Gastrocnemius medialis (tissue), 4 donors: ENCODE data around the gene SLC66A2. TPM values are rescaled to one million over a fixed set of nuclear protein-coding genes. Genes with fewer than 3 reads are reported as not detected.

ENCODE experiments used
- ATAC-seq, 2 donors: fragments of 150-250 bp; one replicate each; pipeline ENCODE4 v1.9.1; 2016
- DNase-seq, 2 donors: peaks; one replicate each; pipeline ENCODE4 v3.0.0-alpha.2; 2019
- H3K27ac ChIP-seq, 4 donors: fragments of 200-600 bp; sonication (generic); 1 replicate in 1 of 4; 2 replicates in 3 of 4; pipeline ENCODE4 v1.5.1; 2016 to 2018; ENCODE audit warnings: mild to moderate bottlenecking in 2 of 4, moderate library complexity in 1 of 4
- H3K27me3 ChIP-seq, 3 donors: fragments of 200-600 bp; sonication (generic) in 2 of 3; 1 replicate in 1 of 3; 2 replicates in 2 of 3; pipeline versions ENCODE4 v1.5.1 to v1.6.0; 2016 to 2019; ENCODE audit warnings: mild to moderate bottlenecking in 1 of 3, moderate library complexity in 1 of 3
- H3K36me3 ChIP-seq, 2 donors: fragments of 200-600 bp; sonication (generic) in 1 of 2; one replicate each; pipeline ENCODE4 v1.5.1; 2017 to 2018
- H3K4me1 ChIP-seq, 2 donors: fragments of 200-600 bp; sonication (generic) in 1 of 2; one replicate each; pipeline ENCODE4 v1.5.1; 2016 to 2017; ENCODE audit warnings: mild to moderate bottlenecking in 2 of 2
- H3K4me3 ChIP-seq, 4 donors: fragments of 200-600 bp; sonication (generic) in 3 of 4; 1 replicate in 1 of 4; 2 replicates in 3 of 4; pipeline ENCODE4 v1.5.1; 2016 to 2019; ENCODE audit warnings: mild to moderate bottlenecking in 2 of 4
- H3K9me3 ChIP-seq, 3 donors: fragments of 200-600 bp; sonication (generic) in 2 of 3; 1 replicate in 1 of 3; 2 replicates in 2 of 3; pipeline ENCODE4 v1.5.1; 2016 to 2019
- POLR2A ChIP-seq, 2 donors: fragments of 450-650 bp; IDR thresholded peaks; one replicate each; pipeline ENCODE4 v1.6.1; 2017; ENCODE audit warnings: antibody characterized with exemption in 2 of 2, mild to moderate bottlenecking in 2 of 2, moderate library complexity in 2 of 2
- in situ Hi-C, 4 donors: fragments of 200-750 bp; cut with MboI; loops; one replicate each; pipeline versions ENCODE4 v1.15.0 to v1.8.0; 2017; ENCODE audit warnings: low sequenced_read_pairs in 4 of 4
- intact Hi-C: fragments of 100-400 bp; cut with DNase I; formaldehyde crosslinking; loops from one replicate; pipeline ENCODE4 v1.15.1; 2023; ENCODE audit warnings: low total_unique reads
- total RNA-seq, 4 donors: library from RNA; depleted of rRNA; stranded (reverse); fragments of >200 nt; gene quantifications; one replicate each; pipeline versions ENCODE4 v1.1.0 to v1.2.3, GENCODE V29; 2016
- TF ChIP-seq, protein P1 (sequence below), 5 experiments: fragments of 450-650 bp in 3 of 5; fragments of 200-600 bp in 2 of 5; sonication (generic) in 2 of 5; IDR thresholded peaks in 4 of 5; conservative IDR thresholded peaks in 1 of 5; 1 replicate in 4 of 5; 2 replicates in 1 of 5; pipeline ENCODE4 v1.5.1; 2016 to 2019; ENCODE audit warnings: antibody characterized with exemption in 5 of 5, mild to moderate bottlenecking in 3 of 5, moderate library complexity in 3 of 5

SLC66A2 gene
- total RNA-seq, 4 donors from 2014 or later = 43.3 to 121 (median 107) TPM

- in situ Hi-C loops (loop anchor here in 1 of 4 donors (10.0 kb wide), 1 partner anchor 50 kb away; the partner anchor contains the start of gene RBFA), intact Hi-C loops (loop anchor here (5.0 kb wide), 1 partner anchor 308 kb away; the partner anchor contains the start of gene CTDP1)
- H3K4me3 ChIP-seq = no peak overlapping the region
- TF ChIP-seq POLR2A (IDR thresholded peaks at IDR 0.05) = no peak
- TF ChIP-seq, protein P1, sequence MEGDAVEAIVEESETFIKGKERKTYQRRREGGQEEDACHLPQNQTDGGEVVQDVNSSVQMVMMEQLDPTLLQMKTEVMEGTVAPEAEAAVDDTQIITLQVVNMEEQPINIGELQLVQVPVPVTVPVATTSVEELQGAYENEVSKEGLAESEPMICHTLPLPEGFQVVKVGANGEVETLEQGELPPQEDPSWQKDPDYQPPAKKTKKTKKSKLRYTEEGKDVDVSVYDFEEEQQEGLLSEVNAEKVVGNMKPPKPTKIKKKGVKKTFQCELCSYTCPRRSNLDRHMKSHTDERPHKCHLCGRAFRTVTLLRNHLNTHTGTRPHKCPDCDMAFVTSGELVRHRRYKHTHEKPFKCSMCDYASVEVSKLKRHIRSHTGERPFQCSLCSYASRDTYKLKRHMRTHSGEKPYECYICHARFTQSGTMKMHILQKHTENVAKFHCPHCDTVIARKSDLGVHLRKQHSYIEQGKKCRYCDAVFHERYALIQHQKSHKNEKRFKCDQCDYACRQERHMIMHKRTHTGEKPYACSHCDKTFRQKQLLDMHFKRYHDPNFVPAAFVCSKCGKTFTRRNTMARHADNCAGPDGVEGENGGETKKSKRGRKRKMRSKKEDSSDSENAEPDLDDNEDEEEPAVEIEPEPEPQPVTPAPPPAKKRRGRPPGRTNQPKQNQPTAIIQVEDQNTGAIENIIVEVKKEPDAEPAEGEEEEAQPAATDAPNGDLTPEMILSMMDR (IDR thresholded peaks at IDR 0.05 in 4 of 5, conservative IDR thresholded peaks at IDR 0.05 in 1 of 5) = no peak
- DNase-seq (no peak), ATAC-seq (no peak)
- no peaks in the 10 kb centered on the region for H3K36me3 ChIP-seq
- no peaks in the 10 kb centered on the region for H3K9me3 ChIP-seq
- no peak overlapping the region for H3K27ac ChIP-seq
- H3K27me3 ChIP-seq = no peaks in the 10 kb centered on the region
- peaks cover 15 to 35% of the 10 kb centered on the region in 2 donors for H3K4me1 ChIP-seq
These were observed 33.7 kb upstream of the SLC66A2 start for GRCh38 chr18:79985172-79985571.

GRCh38 chr18:79983793-79984192 lies 32.3 kb upstream of the SLC66A2 start:
- DNase-seq = no peak
- H3K36me3 ChIP-seq = no peaks in the 10 kb centered on the region
- H3K4me1 ChIP-seq = peaks cover 15 to 28% of the 10 kb centered on the region in 2 donors
- no peak overlapping the region for H3K27ac ChIP-seq
- no peaks in the 10 kb centered on the region for H3K27me3 ChIP-seq
- in situ Hi-C loops = loop anchor here in 1 of 4 donors (10.0 kb wide), 1 partner anchor 51 kb away; the partner anchor contains the start of gene RBFA
- ATAC-seq = no peak
- no peak overlapping the region for H3K4me3 ChIP-seq
- intact Hi-C loops = no loop called here
- no peaks in the 10 kb centered on the region for H3K9me3 ChIP-seq
- TF ChIP-seq POLR2A (IDR thresholded peaks at IDR 0.05) = no peak
- TF ChIP-seq, protein P1 (IDR thresholded peaks at IDR 0.05 in 4 of 5, conservative IDR thresholded peaks at IDR 0.05 in 1 of 5) = no peak

DNA sequence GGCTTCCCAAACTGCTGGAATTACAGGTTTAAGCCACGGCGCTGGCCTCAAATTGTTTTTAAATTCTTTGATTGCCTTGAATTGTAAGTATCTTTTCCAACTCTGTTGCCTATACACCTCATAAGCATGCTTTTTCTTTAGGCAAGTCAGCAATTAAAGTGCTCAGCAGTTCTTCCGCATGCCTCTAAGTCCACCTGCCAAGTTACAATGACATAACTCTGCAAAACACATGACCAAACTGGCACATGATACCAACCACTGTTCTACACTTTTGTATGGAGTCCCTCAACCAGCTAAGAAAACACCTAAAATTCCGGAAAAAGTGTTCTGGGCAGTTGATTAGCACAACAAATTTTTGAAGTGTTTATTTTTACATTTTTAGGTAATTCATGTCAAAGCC lies 31.8 kb upstream of the SLC66A2 start:
- no peaks in the 10 kb centered on the region for H3K36me3 ChIP-seq
- peaks cover 18 to 28% of the 10 kb centered on the region in 2 donors for H3K4me1 ChIP-seq
- TF ChIP-seq, protein P1 (IDR thresholded peaks at IDR 0.05 in 4 of 5, conservative IDR thresholded peaks at IDR 0.05 in 1 of 5) = no peak
- no peak for TF ChIP-seq POLR2A (IDR thresholded peaks at IDR 0.05)
- ATAC-seq = no peak
- no peaks in the 10 kb centered on the region for H3K9me3 ChIP-seq
- H3K27me3 ChIP-seq = no peaks in the 10 kb centered on the region
- no peak overlapping the region for H3K27ac ChIP-seq
- DNase-seq = no peak
- no peak overlapping the region for H3K4me3 ChIP-seq
- in situ Hi-C loops (loop anchor here in 1 of 4 donors (10.0 kb wide), 1 partner anchor 52 kb away; the partner anchor contains the start of gene RBFA), intact Hi-C loops (no loop called here)

- Histone ChIP-seq H3K4me1 (peaks cover 23 to 30% of the 10 kb centered on the region in 2 donors), H3K36me3 (no peaks in the 10 kb centered on the region), H3K9me3 (no peaks in the 10 kb centered on the region), H3K27ac (no peak overlapping the region), H3K4me3 (no peak overlapping the region), H3K27me3 (no peaks in the 10 kb centered on the region)
- TF ChIP-seq, protein P1 (IDR thresholded peaks at IDR 0.05 in 4 of 5, conservative IDR thresholded peaks at IDR 0.05 in 1 of 5) = no peak
- TF ChIP-seq POLR2A (IDR thresholded peaks at IDR 0.05) = no peak
- in situ Hi-C loops = loop anchor here in 1 of 4 donors (10.0 kb wide), 1 partner anchor 52 kb away; the partner anchor contains the start of gene RBFA
- intact Hi-C loops = no loop called here
- DNase-seq = no peak
- ATAC-seq = no peak
These were observed 31.3 kb upstream of the SLC66A2 start for GRCh38 chr18:79982736-79983135.
